IMR-90 (cell line): Measurements from ENCODE around the gene FEN1. TPM values are rescaled to one million over a fixed set of nuclear protein-coding genes. Genes with fewer than 3 reads are reported as not detected.

Experiments used
- ATAC-seq: fragments of 200-7000 bp; cut with Tn5 transposase; 2 replicates; pipeline ENCODE4 v1.9.1; 2020; ENCODE audit warnings: low read depth, mild to moderate bottlenecking, moderate library complexity
- BruUV-seq: library from RNA; stranded (reverse); fragments of 400-500 nt; replicated peaks from 2 replicates; lab custom pipeline; 2021; lab: Mats Ljungman, UMichigan
- CTCF ChIA-PET: fragments of 300-600 bp; formaldehyde crosslinking; extraction: SDS; loops from one replicate; lab custom pipeline; 2021; ENCODE audit warnings: antibody characterized with exemption; lab: Yijun Ruan, JAX
- POLR2A ChIA-PET: fragments of 300-600 bp; sonication (Branson Sonifier 250); formaldehyde crosslinking; loops from one replicate; lab custom pipeline; 2022; ENCODE audit warnings: antibody characterized with exemption; ENCODE audit not compliant: unreplicated experiment; lab: Charles Lee
- DNase-seq: peaks from one replicate; pipeline ENCODE4 v3.0.0; 2013
- H2AFZ ChIP-seq: replicated peaks from 2 replicates; pipeline ENCODE3; 2013; ENCODE audit warnings: low read length, mild to moderate bottlenecking; ENCODE audit not compliant: poor library complexity
- H2AK5ac ChIP-seq: 2 replicates; pipeline ENCODE4 v1.6.1; 2013; ENCODE audit warnings: low read depth, low read length, inconsistent platforms
- H2AK9ac ChIP-seq: replicated peaks from 2 replicates; pipeline ENCODE3; 2013; ENCODE audit warnings: mild to moderate bottlenecking, low read depth, low read length, moderate library complexity; ENCODE audit not compliant: poor library complexity
- H2BK120ac ChIP-seq: 2 replicates; pipeline ENCODE4 v1.6.1; 2013; ENCODE audit warnings: low read depth, low read length, inconsistent platforms
- H2BK15ac ChIP-seq: 3 replicates; pipeline ENCODE4 v1.6.1; 2013; ENCODE audit warnings: low read depth, low read length, inconsistent platforms
- H2BK20ac ChIP-seq: 2 replicates; pipeline ENCODE4 v1.6.1; 2013; ENCODE audit warnings: low read depth, mild to moderate bottlenecking, inconsistent platforms, low read length, moderate library complexity
- H2BK5ac ChIP-seq: 2 replicates; pipeline ENCODE4 v1.6.1; 2013; ENCODE audit warnings: mild to moderate bottlenecking, low read depth, low read length, inconsistent platforms; ENCODE audit not compliant: poor library complexity, severe bottlenecking
- H3K14ac ChIP-seq: replicated peaks from 2 replicates; pipeline ENCODE4 v1.6.1; 2013; ENCODE audit warnings: low read depth, low read length, inconsistent platforms
- H3K18ac ChIP-seq: 2 replicates; pipeline ENCODE4 v1.6.1; 2013; ENCODE audit warnings: low read depth, low read length, control low read depth
- H3K23ac ChIP-seq: 2 replicates; pipeline ENCODE4 v1.6.1; 2013; ENCODE audit warnings: low read depth, low read length, inconsistent platforms
- H3K27ac ChIP-seq: 2 replicates; pipeline ENCODE4 v1.5.1; 2013; ENCODE audit warnings: mild to moderate bottlenecking, control low read depth, low read length; ENCODE audit not compliant: insufficient read depth
- H3K27me3 ChIP-seq: 2 replicates; pipeline ENCODE4 v1.6.1; 2013; ENCODE audit warnings: low read length; ENCODE audit not compliant: control insufficient read depth, insufficient read depth
- H3K36me3 ChIP-seq: 2 replicates; pipeline ENCODE4 v1.6.1; 2013; ENCODE audit warnings: low read length, mixed read lengths; ENCODE audit not compliant: control insufficient read depth, insufficient read depth
- H3K4ac ChIP-seq: 2 replicates; pipeline ENCODE4 v1.6.1; 2013; ENCODE audit warnings: low read depth, low read length, inconsistent platforms
- H3K4me1 ChIP-seq: 2 replicates; pipeline ENCODE4 v1.6.1; 2013; ENCODE audit warnings: low read length, mixed read lengths; ENCODE audit not compliant: control insufficient read depth, insufficient read depth
- H3K4me2 ChIP-seq: 2 replicates; pipeline ENCODE4 v1.6.1; 2013; ENCODE audit warnings: low read depth, mild to moderate bottlenecking, control low read depth, low read length, moderate library complexity
- H3K4me3 ChIP-seq: 2 replicates; pipeline ENCODE4 v1.5.1; 2013; ENCODE audit warnings: low read depth, mild to moderate bottlenecking, control low read depth, low read length, moderate library complexity; ENCODE audit not compliant: insufficient read depth
- H3K56ac ChIP-seq: 2 replicates; pipeline ENCODE4 v1.6.1; 2013; ENCODE audit warnings: low read length, inconsistent platforms; ENCODE audit not compliant: insufficient read depth; ENCODE audit errors: extremely low read depth
- H3K79me1 ChIP-seq, 2 experiments: 2 replicates each; pipeline ENCODE4 v1.6.1; 2013; ENCODE audit warnings: low read length in 2 of 2, inconsistent platforms in 1 of 2, low read depth in 1 of 2
- H3K9ac ChIP-seq: 2 replicates; pipeline ENCODE4 v1.6.1; 2013; ENCODE audit warnings: low read depth, low read length, control low read depth
- H3K9me1 ChIP-seq: 2 replicates; pipeline ENCODE4 v1.6.1; 2013; ENCODE audit warnings: low read length, inconsistent platforms; ENCODE audit not compliant: insufficient read depth
- H3K9me3 ChIP-seq: 2 replicates; pipeline ENCODE4 v1.6.1; 2013; ENCODE audit warnings: low read length; ENCODE audit not compliant: control insufficient read depth, insufficient read depth
- H4K20me1 ChIP-seq: 2 replicates; pipeline ENCODE4 v1.6.1; 2013; ENCODE audit warnings: low read length, inconsistent platforms; ENCODE audit not compliant: insufficient read depth
- H4K5ac ChIP-seq: 2 replicates; pipeline ENCODE4 v1.6.1; 2013; ENCODE audit warnings: mild to moderate bottlenecking, low read depth, low read length, control low read depth
- H4K8ac ChIP-seq, 2 experiments: 2 replicates each; pipeline ENCODE4 v1.6.1; 2013; ENCODE audit warnings: low read depth in 2 of 2, low read length in 2 of 2, control low read depth in 1 of 2, inconsistent platforms in 1 of 2
- H4K91ac ChIP-seq: 2 replicates; pipeline ENCODE4 v1.6.1; 2013; ENCODE audit warnings: low read depth, low read length, inconsistent platforms; ENCODE audit not compliant: insufficient read depth
- BHLHE40 ChIP-seq: fragments of 150-350 bp; IDR thresholded peaks from 2 replicates; pipeline ENCODE4 v1.6.1; 2016; ENCODE audit warnings: mild to moderate bottlenecking, low read depth, low read length
- CEBPB ChIP-seq: IDR thresholded peaks from 2 replicates; pipeline ENCODE4 v1.6.1; 2012; ENCODE audit warnings: low read depth, low read length, improper control_type of control experiment
- CHD1 ChIP-seq: IDR thresholded peaks from 2 replicates; pipeline ENCODE4 v1.6.1; 2012; ENCODE audit warnings: low read depth, low read length, improper control_type of control experiment
- FOS ChIP-seq: fragments of 150-350 bp; IDR thresholded peaks from 2 replicates; pipeline ENCODE4 v1.6.1; 2016; ENCODE audit warnings: low read depth, low read length
- MAFK ChIP-seq: IDR thresholded peaks from 2 replicates; pipeline ENCODE4 v1.6.1; 2012; ENCODE audit warnings: low read depth, low read length, improper control_type of control experiment
- MAZ ChIP-seq: IDR thresholded peaks from 2 replicates; pipeline ENCODE4 v1.6.1; 2012; ENCODE audit warnings: low read depth, mild to moderate bottlenecking, low read length, improper control_type of control experiment, moderate library complexity, borderline replicate concordance
- NFE2L2 ChIP-seq: fragments of 150-350 bp; IDR thresholded peaks from 2 replicates; pipeline ENCODE4 v1.6.1; 2016; ENCODE audit warnings: low read depth, mild to moderate bottlenecking, low read length
- POLR2A ChIP-seq: IDR thresholded peaks from 2 replicates; pipeline ENCODE4 v1.6.1; 2012; ENCODE audit warnings: mild to moderate bottlenecking, low read depth, low read length
- RAD21 ChIP-seq: IDR thresholded peaks from 2 replicates; pipeline ENCODE4 v1.6.1; 2012; ENCODE audit warnings: low read length, improper control_type of control experiment
- RCOR1 ChIP-seq: IDR thresholded peaks from 2 replicates; pipeline ENCODE4 v1.6.1; 2012; ENCODE audit warnings: mild to moderate bottlenecking, low read length, improper control_type of control experiment; ENCODE audit not compliant: insufficient replicate concordance
- RFX5 ChIP-seq: IDR thresholded peaks from 2 replicates; pipeline ENCODE4 v1.8.0; 2012; ENCODE audit warnings: low read depth, mild to moderate bottlenecking, low read length, moderate library complexity
- SMC3 ChIP-seq: fragments of 150-350 bp; IDR thresholded peaks from 2 replicates; pipeline ENCODE4 v1.6.1; 2016; ENCODE audit warnings: low read depth, mild to moderate bottlenecking, antibody characterized with exemption, low read length, moderate library complexity
- WGBS, 2 experiments: methylation state at CpG; one replicate each; pipeline versions ENCODE4 v1.1.5 to v1.1.7; 2013; ENCODE audit warnings: missing lambda C conversion rate in 2 of 2; ENCODE audit not compliant: insufficient read length in 1 of 2; ENCODE audit errors: extremely low coverage in 2 of 2; 5-methylcytosine and 5-hydroxymethylcytosine counted together
- dilution Hi-C: fragments of 300-500 bp; cut with HindIII; formaldehyde crosslinking; loops from one replicate; pipeline ENCODE4 v1.14.3; 2018; ENCODE audit warnings: low sequenced_read_pairs; ENCODE audit not compliant: unreplicated experiment
- in situ Hi-C: fragments of 300-500 bp; cut with MboI; formaldehyde crosslinking; loops from 3 replicates; pipeline ENCODE4 v1.14.3; 2019; ENCODE audit warnings: low sequenced_read_pairs, inconsistent platforms, mixed read lengths
- intact Hi-C: fragments of 100-400 bp; cut with micrococcal nuclease; formaldehyde crosslinking; loops from 2 replicates; pipeline ENCODE4 v1.10.0; 2022
- polyA plus RNA-seq, 3 experiments: library from polyadenylated mRNA; depleted of rRNA; stranded (reverse); fragments of >200 nt; gene quantifications; 2 replicates each; pipeline ENCODE4 v1.2.3, GENCODE V29; 2012; ENCODE audit warnings: low replicate concordance in 1 of 3
- total RNA-seq: library from RNA; depleted of rRNA; stranded (reverse); fragments of >200 nt; gene quantifications from 2 replicates; pipeline ENCODE4 v1.2.3, GENCODE V29; 2012
- TF ChIP-seq, protein P1 (sequence below): fragments of 150-350 bp; IDR thresholded peaks from 2 replicates; pipeline ENCODE4 v1.6.1; 2016; ENCODE audit warnings: low read depth, mild to moderate bottlenecking, low read length, moderate library complexity, borderline replicate concordance
- TF ChIP-seq, protein P2 (sequence below): conservative IDR thresholded peaks from 2 replicates; pipeline ENCODE4 v1.5.1; 2012; ENCODE audit warnings: mild to moderate bottlenecking, low read depth, low read length, improper control_type of control experiment
- TF ChIP-seq, protein P3 (sequence below): fragments of 150-350 bp; IDR thresholded peaks from 2 replicates; pipeline ENCODE4 v1.6.1; 2017; ENCODE audit warnings: mild to moderate bottlenecking, antibody characterized with exemption, low read length, low read depth

The FEN1 gene
- total and polyA plus RNA-seq, 2 of the 4 experiments (the other 2 are of a cell fraction) = 23.0 to 41.9 TPM

DNA sequence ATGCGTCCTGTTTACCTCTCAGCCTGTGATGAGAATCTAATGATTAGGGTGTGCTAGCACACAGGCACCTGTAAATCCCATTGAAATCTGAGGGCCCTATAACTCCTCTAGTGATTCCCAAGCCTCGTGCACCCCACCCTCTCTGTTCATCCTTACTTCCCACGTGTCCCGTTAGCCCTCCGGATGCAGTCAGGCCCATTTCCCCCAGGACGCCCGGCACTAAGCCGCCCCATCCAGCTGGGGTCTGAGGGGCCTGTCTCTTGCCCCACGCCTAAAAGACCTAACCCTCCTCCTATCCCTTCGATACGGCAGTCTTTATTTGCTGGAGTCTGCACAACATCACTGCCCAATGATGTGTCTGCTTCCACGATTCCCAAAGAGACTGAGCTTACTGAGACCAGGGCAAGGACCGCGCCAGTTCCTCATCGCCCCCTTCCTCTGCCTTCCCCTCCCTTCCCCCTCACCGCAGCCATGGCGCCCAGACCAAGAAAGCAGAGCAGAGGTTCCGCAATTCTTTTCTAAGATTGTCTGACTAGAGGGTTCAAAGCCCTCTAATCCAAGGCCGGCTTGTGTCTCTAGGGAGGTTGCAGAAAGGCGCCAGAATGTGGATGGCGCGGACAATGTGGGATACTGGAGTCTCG, 34.3 kb downstream of the FEN1 start:
- H3K4me3 ChIP-seq = peak overlapping the region; percentile 72
- peak overlapping the region; percentile 77 for H2AK9ac ChIP-seq
- H3K9ac ChIP-seq = peak overlapping the region; percentile 59
- no peak for ATAC-seq
- peaks cover 23% of the 10 kb centered on the region; the same call in 1 of the 2 replicates for H4K20me1 ChIP-seq
- no peaks in the 10 kb centered on the region for H3K9me3 ChIP-seq
- DNase-seq = no peak
- ChIA-PET CTCF (interaction anchor here (1.0 kb wide), 1 partner anchor 57 kb away, joined by 3 read pairs; no protein-coding TSS in a partner anchor), POLR2A (no interaction called here)
- no peaks in the 10 kb centered on the region for H3K36me3 ChIP-seq
- no TSS peak for BruUV-seq
- peak overlapping the region; percentile 99 for H2AK5ac ChIP-seq
- 39% methylated on average over 9 of the region's 23 CpGs; no CpG with 5 or more reads in 1 of the 2 experiments for WGBS, 2 experiments
- H3K23ac ChIP-seq = peak overlapping the region; percentile 95
- peak overlapping the region; percentile 56 for H2BK120ac ChIP-seq
- peaks cover 19 to 49% of the 10 kb centered on the region in 2 experiments for H3K79me1 ChIP-seq
- H4K5ac ChIP-seq = peak overlapping the region; percentile 57
- H3K4ac ChIP-seq = peak overlapping the region; percentile 90
- H4K8ac ChIP-seq = peak overlapping the region; percentile 79 to 99
- H2BK20ac ChIP-seq = peak overlapping the region; percentile 41; the same call in 1 of the 2 replicates
- intact Hi-C loops (loop anchor here (2.0 kb wide), 1 partner anchor 30 kb away; no protein-coding TSS in a partner anchor), in situ Hi-C loops (no loop called here), dilution Hi-C loops (no loop called here)
- H3K9me1 ChIP-seq = peaks cover 16% of the 10 kb centered on the region
- H3K56ac ChIP-seq = peak overlapping the region; percentile 61
- peak overlapping the region; percentile 95 for H2AFZ ChIP-seq
- H3K14ac ChIP-seq = peak overlapping the region; percentile 96
- peak overlapping the region; percentile 85 for H4K91ac ChIP-seq
- peak overlapping the region; percentile 27; the same call in 1 of the 2 replicates for H3K18ac ChIP-seq
- no peaks in the 10 kb centered on the region for H3K27me3 ChIP-seq
- peak overlapping the region; percentile 62; the same call in 2 of the 3 replicates for H2BK15ac ChIP-seq
- H3K27ac ChIP-seq = peak overlapping the region; percentile 50
- peak overlapping the region; percentile 77 for H3K4me2 ChIP-seq
- H3K4me1 ChIP-seq = peaks cover 11% of the 10 kb centered on the region; the same call in 1 of the 2 replicates
- peak overlapping the region; percentile 2 for H2BK5ac ChIP-seq
- no peak for TF ChIP-seq FOS
- TF ChIP-seq, protein P1, sequence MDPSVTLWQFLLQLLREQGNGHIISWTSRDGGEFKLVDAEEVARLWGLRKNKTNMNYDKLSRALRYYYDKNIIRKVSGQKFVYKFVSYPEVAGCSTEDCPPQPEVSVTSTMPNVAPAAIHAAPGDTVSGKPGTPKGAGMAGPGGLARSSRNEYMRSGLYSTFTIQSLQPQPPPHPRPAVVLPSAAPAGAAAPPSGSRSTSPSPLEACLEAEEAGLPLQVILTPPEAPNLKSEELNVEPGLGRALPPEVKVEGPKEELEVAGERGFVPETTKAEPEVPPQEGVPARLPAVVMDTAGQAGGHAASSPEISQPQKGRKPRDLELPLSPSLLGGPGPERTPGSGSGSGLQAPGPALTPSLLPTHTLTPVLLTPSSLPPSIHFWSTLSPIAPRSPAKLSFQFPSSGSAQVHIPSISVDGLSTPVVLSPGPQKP = no peak
- no peak for TF ChIP-seq RCOR1
- TF ChIP-seq CHD1 = no peak
- TF ChIP-seq, protein P2, sequence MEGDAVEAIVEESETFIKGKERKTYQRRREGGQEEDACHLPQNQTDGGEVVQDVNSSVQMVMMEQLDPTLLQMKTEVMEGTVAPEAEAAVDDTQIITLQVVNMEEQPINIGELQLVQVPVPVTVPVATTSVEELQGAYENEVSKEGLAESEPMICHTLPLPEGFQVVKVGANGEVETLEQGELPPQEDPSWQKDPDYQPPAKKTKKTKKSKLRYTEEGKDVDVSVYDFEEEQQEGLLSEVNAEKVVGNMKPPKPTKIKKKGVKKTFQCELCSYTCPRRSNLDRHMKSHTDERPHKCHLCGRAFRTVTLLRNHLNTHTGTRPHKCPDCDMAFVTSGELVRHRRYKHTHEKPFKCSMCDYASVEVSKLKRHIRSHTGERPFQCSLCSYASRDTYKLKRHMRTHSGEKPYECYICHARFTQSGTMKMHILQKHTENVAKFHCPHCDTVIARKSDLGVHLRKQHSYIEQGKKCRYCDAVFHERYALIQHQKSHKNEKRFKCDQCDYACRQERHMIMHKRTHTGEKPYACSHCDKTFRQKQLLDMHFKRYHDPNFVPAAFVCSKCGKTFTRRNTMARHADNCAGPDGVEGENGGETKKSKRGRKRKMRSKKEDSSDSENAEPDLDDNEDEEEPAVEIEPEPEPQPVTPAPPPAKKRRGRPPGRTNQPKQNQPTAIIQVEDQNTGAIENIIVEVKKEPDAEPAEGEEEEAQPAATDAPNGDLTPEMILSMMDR = no peak
- no peak for TF ChIP-seq RFX5
- TF ChIP-seq, protein P3, sequence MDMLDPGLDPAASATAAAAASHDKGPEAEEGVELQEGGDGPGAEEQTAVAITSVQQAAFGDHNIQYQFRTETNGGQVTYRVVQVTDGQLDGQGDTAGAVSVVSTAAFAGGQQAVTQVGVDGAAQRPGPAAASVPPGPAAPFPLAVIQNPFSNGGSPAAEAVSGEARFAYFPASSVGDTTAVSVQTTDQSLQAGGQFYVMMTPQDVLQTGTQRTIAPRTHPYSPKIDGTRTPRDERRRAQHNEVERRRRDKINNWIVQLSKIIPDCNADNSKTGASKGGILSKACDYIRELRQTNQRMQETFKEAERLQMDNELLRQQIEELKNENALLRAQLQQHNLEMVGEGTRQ = no peak
- TF ChIP-seq BHLHE40 = no peak
- no peak for TF ChIP-seq RAD21
- TF ChIP-seq NFE2L2 = no peak
- no peak for TF ChIP-seq POLR2A
- TF ChIP-seq CEBPB = no peak
- no peak for TF ChIP-seq SMC3
- no peak for TF ChIP-seq MAZ
- TF ChIP-seq MAFK = no peak
